K562 (cell line): Measurements from ENCODE around the gene MAPKAPK2. TPM values are rescaled to one million over a fixed set of nuclear protein-coding genes. Genes with fewer than 3 reads are reported as not detected.

Experiments used
- CHD7 ChIP-seq: fragments of 200-600 bp; sonication (generic); IDR thresholded peaks from one replicate; pipeline ENCODE4 v1.6.1; 2012; ENCODE audit warnings: mild to moderate bottlenecking, low read depth, low read length, inconsistent platforms
- GATA2 ChIP-seq: sonication (generic); formaldehyde crosslinking; IDR thresholded peaks from 2 replicates; pipeline ENCODE4 v1.4.0; 2020; ENCODE audit warnings: mild to moderate bottlenecking, missing genetic modification reagents
- HMG20A ChIP-seq: fragments of 450-650 bp; formaldehyde crosslinking; conservative IDR thresholded peaks from 2 replicates; pipeline ENCODE4 v1.4.0; 2020; ENCODE audit warnings: mild to moderate bottlenecking, mixed read lengths
- NUFIP1 ChIP-seq: fragments of 450-650 bp; IDR thresholded peaks from 2 replicates; pipeline ENCODE4 v1.6.1; 2018; ENCODE audit not compliant: partially characterized antibody
- RAD21 ChIP-seq, 2 experiments: fragments of 250-450 bp in 1 of 2; fragments of 450-650 bp in 1 of 2; sonication (Bioruptor Pico) in 1 of 2; formaldehyde crosslinking in 1 of 2; IDR thresholded peaks in 1 of 2; conservative IDR thresholded peaks in 1 of 2; 2 replicates each; pipeline versions ENCODE4 v1.4.0 to v1.8.0; 2020 to 2022; ENCODE audit warnings: mild to moderate bottlenecking in 2 of 2, moderate library complexity in 1 of 2
- SMAD1 ChIP-seq: fragments of 150-350 bp; IDR thresholded peaks from 2 replicates; pipeline ENCODE4 v1.6.1; 2014; ENCODE audit warnings: low read length, low read depth; ENCODE audit not compliant: partially characterized antibody
- SNIP1 ChIP-seq: fragments of 450-650 bp; IDR thresholded peaks from 2 replicates; pipeline ENCODE4 v1.7.1; 2017; ENCODE audit warnings: low read depth, mild to moderate bottlenecking
- TGIF2 ChIP-seq: sonication (generic); formaldehyde crosslinking; IDR thresholded peaks from 2 replicates; pipeline ENCODE4 v1.8.1; 2022; ENCODE audit warnings: mild to moderate bottlenecking, missing genetic modification reagents, moderate library complexity
- ZFP36 ChIP-seq: fragments of 150-350 bp; IDR thresholded peaks from 2 replicates; pipeline ENCODE4 v1.6.1; 2018; ENCODE audit warnings: low read length, low read depth; ENCODE audit not compliant: partially characterized antibody
- ZNF589 ChIP-seq: fragments of 200-800 bp; sonication (Bioruptor generic); IDR thresholded peaks from 2 replicates; pipeline ENCODE4 v1.6.1; 2016; ENCODE audit warnings: low read depth, missing genetic modification characterization, missing compliant biosample characterization
- polyA plus RNA-seq, 8 experiments: library from polyadenylated mRNA; depleted of rRNA in 4 of 8; stranded (reverse) in 5 of 8; unstranded in 3 of 8; fragments of >200 nt; fragmentation: Nextera tagmentation in 2 of 8; fragmentation: Illumina TruSeq in 1 of 8; extraction: Ambion mirVana in 2 of 8; extraction: Trizol in 1 of 8; gene quantifications; 2 replicates each; pipeline versions ENCODE4 v1.2.1 to v1.2.3, GENCODE V29; 2011 to 2014; ENCODE audit warnings: inconsistent platforms in 1 of 8, missing spikeins in 1 of 8
- total RNA-seq, 7 experiments: library from RNA; depleted of rRNA in 6 of 7; stranded (reverse); fragments of >200 nt in 6 of 7; fragmentation: Illumina TruSeq in 2 of 7; extraction: Trizol in 2 of 7; gene quantifications; 2 replicates each; pipeline versions ENCODE4 v1.2.1 to v1.2.3, GENCODE V29; 2011 to 2021; ENCODE audit warnings: low replicate concordance in 1 of 7
- TF ChIP-seq, protein P1 (sequence below): fragments of 250-450 bp; sonication (Bioruptor Pico); IDR thresholded peaks from 2 replicates; pipeline ENCODE4 v1.5.0; 2021
- TF ChIP-seq, protein P2 (sequence below): fragments of 200-800 bp; sonication (Bioruptor generic); IDR thresholded peaks from 2 replicates; pipeline ENCODE4 v1.6.1; 2017; ENCODE audit warnings: missing genetic modification characterization, missing compliant biosample characterization

Gene MAPKAPK2
- total and polyA plus RNA-seq, 9 of the 15 experiments (the other 6 are each of a cell fraction or from before 2014, with no cell fraction given), result 0.63 to 94.2 (median 52.1) TPM

- no peak for TF ChIP-seq CHD7
- TF ChIP-seq ZNF589 (CRISPR knock-in tag), result no peak
- TF ChIP-seq SMAD1, result peak; percentile 77
- TF ChIP-seq RAD21 (CRISPR knock-in tag; conservative IDR thresholded peaks at IDR 0.05 in 1 of 2, IDR thresholded peaks at IDR 0.05 in 1 of 2), result no peak; a peak in 1 of 4 replicates
- no peak for TF ChIP-seq NUFIP1
- TF ChIP-seq HMG20A (CRISPR knock-in tag), result no peak
- no peak for TF ChIP-seq SNIP1
- TF ChIP-seq, protein P1, sequence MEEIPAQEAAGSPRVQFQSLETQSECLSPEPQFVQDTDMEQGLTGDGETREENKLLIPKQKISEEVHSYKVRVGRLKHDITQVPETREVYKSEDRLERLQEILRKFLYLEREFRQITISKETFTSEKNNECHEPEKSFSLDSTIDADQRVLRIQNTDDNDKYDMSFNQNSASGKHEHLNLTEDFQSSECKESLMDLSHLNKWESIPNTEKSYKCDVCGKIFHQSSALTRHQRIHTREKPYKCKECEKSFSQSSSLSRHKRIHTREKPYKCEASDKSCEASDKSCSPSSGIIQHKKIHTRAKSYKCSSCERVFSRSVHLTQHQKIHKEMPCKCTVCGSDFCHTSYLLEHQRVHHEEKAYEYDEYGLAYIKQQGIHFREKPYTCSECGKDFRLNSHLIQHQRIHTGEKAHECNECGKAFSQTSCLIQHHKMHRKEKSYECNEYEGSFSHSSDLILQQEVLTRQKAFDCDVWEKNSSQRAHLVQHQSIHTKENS (CRISPR knock-in tag), result no peak
- peak; percentile 94; the same call in 1 of the 2 replicates for TF ChIP-seq TGIF2 (CRISPR knock-in tag)
- no peak for TF ChIP-seq GATA2
- no peak for TF ChIP-seq ZFP36
- TF ChIP-seq, protein P2, sequence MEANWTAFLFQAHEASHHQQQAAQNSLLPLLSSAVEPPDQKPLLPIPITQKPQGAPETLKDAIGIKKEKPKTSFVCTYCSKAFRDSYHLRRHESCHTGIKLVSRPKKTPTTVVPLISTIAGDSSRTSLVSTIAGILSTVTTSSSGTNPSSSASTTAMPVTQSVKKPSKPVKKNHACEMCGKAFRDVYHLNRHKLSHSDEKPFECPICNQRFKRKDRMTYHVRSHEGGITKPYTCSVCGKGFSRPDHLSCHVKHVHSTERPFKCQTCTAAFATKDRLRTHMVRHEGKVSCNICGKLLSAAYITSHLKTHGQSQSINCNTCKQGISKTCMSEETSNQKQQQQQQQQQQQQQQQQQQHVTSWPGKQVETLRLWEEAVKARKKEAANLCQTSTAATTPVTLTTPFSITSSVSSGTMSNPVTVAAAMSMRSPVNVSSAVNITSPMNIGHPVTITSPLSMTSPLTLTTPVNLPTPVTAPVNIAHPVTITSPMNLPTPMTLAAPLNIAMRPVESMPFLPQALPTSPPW, result peak; percentile 95
Measured at GRCh38 chr1:206635080-206635977, 49.4 kb upstream of the MAPKAPK2 start, which contains the start of gene DYRK3 (continued).
